Mucosa of stomach (tissue), 1 donor: Measurements from ENCODE around the gene MACROD2.

Experiments used
- H3K27me3 ChIP-seq: one replicate; pipeline ENCODE4 v1.7.0; 2013; ENCODE audit warnings: mild to moderate bottlenecking, low read length; ENCODE audit not compliant: control insufficient read depth, insufficient read depth
- H3K36me3 ChIP-seq: one replicate; pipeline ENCODE4 v1.7.0; 2013; ENCODE audit warnings: low read length; ENCODE audit not compliant: control insufficient read depth, insufficient read depth
- H3K4me1 ChIP-seq: one replicate; pipeline ENCODE4 v1.7.0; 2013; ENCODE audit warnings: mild to moderate bottlenecking, low read length; ENCODE audit not compliant: control insufficient read depth, insufficient read depth
- H3K4me3 ChIP-seq: one replicate; pipeline ENCODE4 v1.7.0; 2013; ENCODE audit warnings: low read length
- H3K9ac ChIP-seq: one replicate; pipeline ENCODE4 v1.7.0; 2013; ENCODE audit warnings: mild to moderate bottlenecking, low read length, moderate library complexity
- H3K9me3 ChIP-seq: one replicate; pipeline ENCODE4 v1.7.0; 2013; ENCODE audit warnings: mild to moderate bottlenecking, low read length, moderate library complexity; ENCODE audit not compliant: control insufficient read depth
- donor health status: Pancreatic carcinoma.

MACROD2 gene

GRCh38 chr20:15628851-15629353 lies 1633.6 kb downstream of the MACROD2 start:
- Histone ChIP-seq H3K27me3 (no peaks in the 10 kb centered on the region), H3K9ac (no peak overlapping the region), H3K4me3 (no peak overlapping the region), H3K9me3 (no peaks in the 10 kb centered on the region), H3K4me1 (no peaks in the 10 kb centered on the region), H3K36me3 (no peaks in the 10 kb centered on the region)

DNA sequence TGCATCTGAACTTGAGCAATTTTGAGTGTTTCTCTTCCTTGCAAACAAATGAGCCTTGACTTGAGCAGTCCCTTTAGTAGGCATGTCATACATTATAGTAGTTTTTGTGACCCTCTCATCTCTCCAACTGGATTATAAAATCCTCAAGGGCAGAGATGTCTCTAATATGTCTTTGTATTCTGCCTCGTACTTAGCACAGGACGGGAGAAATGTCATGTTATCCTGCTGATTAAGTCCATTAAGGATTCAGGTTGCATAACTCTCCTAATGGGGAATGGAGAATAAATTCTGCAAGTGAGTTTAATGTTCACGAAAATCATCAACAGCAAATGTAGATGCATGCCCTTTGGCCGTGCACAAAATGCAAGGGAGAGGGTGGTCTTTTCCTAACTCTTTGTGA lies 1635.0 kb downstream of the MACROD2 start:
- no peaks in the 10 kb centered on the region for H3K36me3 ChIP-seq
- H3K9ac ChIP-seq = no peak overlapping the region
- H3K9me3 ChIP-seq = no peaks in the 10 kb centered on the region
- no peaks in the 10 kb centered on the region for H3K27me3 ChIP-seq
- H3K4me3 ChIP-seq = no peak overlapping the region
- H3K4me1 ChIP-seq = no peaks in the 10 kb centered on the region

GRCh38 chr20:15632680-15633079 lies 1637.4 kb downstream of the MACROD2 start:
- H3K9ac ChIP-seq = no peak overlapping the region
- H3K9me3 ChIP-seq = no peaks in the 10 kb centered on the region
- H3K4me3 ChIP-seq = no peak overlapping the region

DNA sequence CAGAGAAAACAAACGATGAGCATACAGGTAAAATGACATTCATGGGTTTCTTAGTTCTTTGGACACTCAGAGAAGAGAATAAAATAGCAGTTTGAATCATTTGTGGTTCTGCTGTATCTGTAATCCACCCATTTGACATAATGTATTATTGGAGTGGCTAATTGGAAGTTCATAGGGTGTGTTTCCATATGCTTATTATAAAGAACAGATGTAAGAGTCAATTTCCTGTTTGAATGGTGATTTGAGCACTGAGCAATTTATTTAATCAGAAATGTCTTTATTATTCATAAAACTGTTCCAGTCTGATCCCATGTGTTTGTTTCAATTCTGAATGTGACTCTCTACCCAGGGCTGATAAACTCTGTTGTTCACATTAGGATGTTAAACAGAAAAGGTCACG lies 1638.8 kb downstream of the MACROD2 start:
- H3K9me3 ChIP-seq = no peaks in the 10 kb centered on the region
- H3K36me3 ChIP-seq = no peaks in the 10 kb centered on the region
- H3K27me3 ChIP-seq = no peaks in the 10 kb centered on the region
- H3K4me1 ChIP-seq = no peaks in the 10 kb centered on the region
- no peak overlapping the region for H3K4me3 ChIP-seq
- H3K9ac ChIP-seq = no peak overlapping the region

More at GRCh38 chr20:15632680-15633079, 1637.4 kb downstream of the MACROD2 start:
- H3K36me3 ChIP-seq = no peaks in the 10 kb centered on the region
- no peaks in the 10 kb centered on the region for H3K4me1 ChIP-seq
- no peaks in the 10 kb centered on the region for H3K27me3 ChIP-seq

DNA sequence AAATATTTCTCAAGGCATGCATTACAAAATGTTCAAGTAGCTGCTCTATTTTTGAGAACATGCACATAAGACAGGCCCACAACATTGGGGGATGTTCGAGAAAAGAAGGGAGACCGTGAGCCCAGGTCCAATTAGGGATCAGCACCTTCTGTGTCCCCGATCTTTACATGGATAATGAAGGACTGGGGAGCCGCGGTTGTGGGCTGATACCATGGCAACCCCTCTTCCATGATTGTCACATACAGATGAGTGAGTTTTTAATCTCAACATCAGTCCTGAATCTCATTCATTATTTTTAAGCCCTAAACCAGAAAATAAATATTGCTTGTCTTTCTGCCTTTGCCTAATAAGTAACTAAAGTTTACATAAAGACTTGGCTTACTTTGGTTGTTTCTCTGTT lies 1642.2 kb downstream of the MACROD2 start:
- H3K4me1 ChIP-seq = no peaks in the 10 kb centered on the region

DNA sequence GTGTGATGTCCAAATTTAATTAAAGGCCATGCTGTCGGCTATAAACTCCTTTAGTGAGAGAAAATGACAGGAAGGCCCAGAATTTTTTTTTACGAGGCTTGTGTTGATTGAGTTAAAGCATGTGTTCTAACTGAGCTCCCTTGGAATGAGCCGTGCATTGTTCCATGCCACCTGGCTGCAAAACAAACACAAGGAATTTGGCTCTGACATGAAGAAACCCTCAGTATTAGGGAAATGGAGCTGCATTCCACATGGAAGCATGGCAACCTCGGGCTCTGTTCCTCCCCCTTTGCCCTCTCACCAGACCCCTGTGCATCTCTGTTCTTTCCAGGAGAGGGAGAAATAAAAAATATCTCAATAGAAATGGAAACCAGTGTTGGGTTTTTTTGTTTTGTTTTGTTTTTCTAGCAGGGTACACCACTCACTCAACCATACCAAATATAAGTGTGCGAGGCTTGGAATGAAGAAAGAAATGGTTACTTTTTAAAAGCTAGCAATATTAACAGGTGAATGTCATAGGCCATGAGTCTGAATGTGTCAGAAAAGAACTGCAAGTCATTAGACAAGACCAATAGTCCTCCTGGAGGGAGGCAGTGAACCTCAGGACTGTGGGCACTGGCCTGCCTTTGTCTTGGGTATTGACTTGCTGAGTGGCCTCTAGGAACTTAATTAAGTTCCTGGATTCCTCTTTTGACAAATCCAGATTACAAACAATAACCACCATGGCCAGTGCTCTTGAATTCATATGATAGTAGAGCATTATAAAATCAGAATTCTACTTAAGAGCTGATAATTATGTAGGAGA lies 1642.8 kb downstream of the MACROD2 start:
- Histone ChIP-seq H3K4me3 (no peak overlapping the region), H3K4me1 (no peaks in the 10 kb centered on the region), H3K9ac (no peak overlapping the region), H3K9me3 (no peaks in the 10 kb centered on the region), H3K36me3 (no peaks in the 10 kb centered on the region), H3K27me3 (no peaks in the 10 kb centered on the region)

More for the DNA sequence above, 1642.2 kb downstream of the MACROD2 start:
- Histone ChIP-seq H3K4me3 (no peak overlapping the region), H3K9me3 (no peaks in the 10 kb centered on the region), H3K9ac (no peak overlapping the region), H3K36me3 (no peaks in the 10 kb centered on the region), H3K27me3 (no peaks in the 10 kb centered on the region)

- H3K36me3 ChIP-seq = no peaks in the 10 kb centered on the region
- H3K4me1 ChIP-seq = no peaks in the 10 kb centered on the region
- no peaks in the 10 kb centered on the region for H3K9me3 ChIP-seq
- no peak overlapping the region for H3K9ac ChIP-seq
- H3K27me3 ChIP-seq = no peaks in the 10 kb centered on the region
- no peak overlapping the region for H3K4me3 ChIP-seq
Observed at GRCh38 chr20:15638816-15639215, 1643.5 kb downstream of the MACROD2 start.

DNA sequence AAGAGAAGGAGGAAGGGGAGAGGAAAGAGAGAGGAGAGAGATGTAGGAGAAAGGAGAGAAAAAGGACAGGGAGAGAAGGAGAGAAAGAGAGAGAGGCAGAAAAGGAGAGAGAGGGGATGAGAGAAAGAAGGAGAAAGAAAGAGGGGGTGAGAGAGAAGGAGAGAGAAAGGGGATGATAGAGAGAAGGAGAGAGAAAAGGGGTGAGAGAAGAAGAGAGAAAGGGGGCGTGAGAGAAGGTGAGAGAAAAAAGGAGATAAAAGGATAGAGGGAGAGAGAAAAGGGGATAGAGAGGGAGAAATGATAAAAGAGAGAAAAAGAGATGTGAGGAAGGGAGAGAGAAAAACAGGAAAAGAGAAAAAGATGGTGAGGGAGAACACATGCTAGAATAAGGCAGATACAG lies 1644.5 kb downstream of the MACROD2 start:
- Histone ChIP-seq H3K36me3 (no peaks in the 10 kb centered on the region), H3K4me1 (no peaks in the 10 kb centered on the region), H3K27me3 (no peaks in the 10 kb centered on the region), H3K9me3 (no peaks in the 10 kb centered on the region), H3K9ac (no peak overlapping the region), H3K4me3 (no peak overlapping the region)

GRCh38 chr20:15642109-15642508 lies 1646.8 kb downstream of the MACROD2 start:
- Histone ChIP-seq H3K9me3 (no peaks in the 10 kb centered on the region), H3K9ac (no peak overlapping the region), H3K27me3 (no peaks in the 10 kb centered on the region), H3K4me1 (no peaks in the 10 kb centered on the region), H3K36me3 (no peaks in the 10 kb centered on the region), H3K4me3 (no peak overlapping the region)

- Histone ChIP-seq H3K36me3 (no peaks in the 10 kb centered on the region), H3K4me3 (no peak overlapping the region), H3K27me3 (no peaks in the 10 kb centered on the region)
Observed at GRCh38 chr20:15642676-15643075, 1647.4 kb downstream of the MACROD2 start.

DNA sequence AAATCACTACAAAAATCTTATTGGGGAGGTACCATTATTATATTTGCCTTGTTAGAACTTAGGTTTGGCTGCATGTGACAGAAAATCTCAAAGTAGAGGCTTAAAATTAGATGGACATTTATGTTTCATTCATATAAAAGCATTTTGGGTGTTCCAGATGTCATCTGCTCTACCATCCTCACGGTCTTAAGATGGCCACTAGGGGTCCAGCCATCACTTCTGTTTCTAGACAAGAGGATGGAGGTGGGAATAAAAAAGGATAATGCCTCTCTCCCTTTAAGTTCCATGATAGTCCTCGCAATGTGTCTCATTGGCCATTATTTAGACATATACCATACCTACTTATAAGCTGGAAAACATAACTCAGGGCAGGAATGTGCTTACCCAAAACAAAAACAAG lies 1648.4 kb downstream of the MACROD2 start:
- Histone ChIP-seq H3K9me3 (no peaks in the 10 kb centered on the region), H3K36me3 (no peaks in the 10 kb centered on the region), H3K27me3 (no peaks in the 10 kb centered on the region), H3K4me1 (no peaks in the 10 kb centered on the region), H3K4me3 (no peak overlapping the region), H3K9ac (no peak overlapping the region)

More at GRCh38 chr20:15642676-15643075, 1647.4 kb downstream of the MACROD2 start:
- Histone ChIP-seq H3K9ac (no peak overlapping the region), H3K4me1 (no peaks in the 10 kb centered on the region), H3K9me3 (no peaks in the 10 kb centered on the region)

GRCh38 chr20:15645816-15646215 lies 1650.5 kb downstream of the MACROD2 start:
- H3K27me3 ChIP-seq = no peaks in the 10 kb centered on the region
- H3K36me3 ChIP-seq = no peaks in the 10 kb centered on the region
- H3K4me1 ChIP-seq = no peaks in the 10 kb centered on the region
- no peaks in the 10 kb centered on the region for H3K9me3 ChIP-seq
- no peak overlapping the region for H3K9ac ChIP-seq
- no peak overlapping the region for H3K4me3 ChIP-seq
